NCI-H2196 treated with DMSO at 0.1 percent for 48 hours (cell line): ENCODE results near the gene MED19.
A peak's percentile ranks its signal among the peaks of the same experiment; 100 is the strongest.
"Not testable (repeated sequence)": the region's sequence is repeated elsewhere in the genome, so short reads cannot be mapped to it uniquely, and the experiment has no call there.

Experiments used
- DNase-seq: peaks from one replicate; lab custom pipeline; 2025; ENCODE audit not compliant: unreplicated experiment; lab: John Stamatoyannopoulos, UW

The MED19 gene

DNA sequence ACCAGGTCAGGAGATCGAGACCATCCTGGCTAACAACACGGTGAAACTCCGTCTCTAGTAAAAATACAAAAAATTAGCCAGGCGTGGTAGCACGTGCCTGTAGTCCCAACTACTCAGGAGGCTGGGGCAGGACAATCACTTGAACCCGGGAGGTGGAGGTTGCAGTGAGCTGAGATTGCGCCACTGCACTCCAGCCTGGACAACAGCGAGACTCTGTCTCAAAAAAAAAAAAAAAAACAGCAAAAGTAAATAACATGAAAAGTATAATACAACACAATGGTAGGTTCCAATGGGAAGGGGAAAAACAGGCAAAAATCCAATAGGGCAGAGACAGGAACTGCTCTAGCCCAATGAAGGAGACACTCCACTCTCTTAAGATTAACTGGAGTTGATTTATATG is 6.6 kb downstream of the MED19 start:
- not testable (repeated sequence) for DNase-seq

DNA sequence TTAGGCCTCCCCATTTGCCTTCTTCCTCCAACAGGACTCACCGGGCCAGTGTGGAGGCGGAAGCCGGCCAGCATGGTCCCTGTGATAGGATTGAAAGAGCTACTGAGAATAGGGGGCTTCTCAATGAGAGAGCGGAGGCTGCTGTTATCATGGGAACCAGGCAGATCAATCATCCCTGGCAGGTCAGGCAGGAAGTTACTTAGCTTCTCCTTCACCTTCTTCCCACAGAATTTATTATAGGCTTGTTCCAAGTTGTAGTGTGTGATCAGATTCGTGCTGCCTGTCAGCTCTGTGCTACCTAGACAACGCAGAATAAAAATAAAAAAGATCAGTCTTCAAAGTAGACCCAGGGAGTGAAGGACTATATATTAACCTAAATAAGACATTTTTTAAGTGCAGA is 7.1 kb downstream of the MED19 start:
- no peak for DNase-seq

DNA sequence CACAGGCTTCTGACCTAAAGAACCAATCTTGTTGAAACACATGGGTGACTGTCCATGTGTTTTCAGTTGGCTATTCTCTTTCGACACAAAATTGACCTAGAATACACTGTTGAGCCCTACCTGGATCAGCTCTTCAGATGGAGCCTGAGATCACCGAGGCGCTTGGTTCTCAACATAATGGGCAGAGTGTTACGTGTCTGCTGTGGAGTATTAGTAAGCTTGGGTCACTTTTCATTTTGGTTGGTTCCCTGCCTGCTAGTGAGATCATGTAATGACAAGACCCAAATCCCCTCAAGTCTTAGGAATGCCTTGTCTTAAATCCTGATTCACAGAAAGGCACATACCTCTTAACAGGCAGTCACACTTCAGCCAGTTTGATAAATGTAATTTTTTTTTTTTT is 8.7 kb downstream of the MED19 start:
- DNase-seq: no peak

DNA sequence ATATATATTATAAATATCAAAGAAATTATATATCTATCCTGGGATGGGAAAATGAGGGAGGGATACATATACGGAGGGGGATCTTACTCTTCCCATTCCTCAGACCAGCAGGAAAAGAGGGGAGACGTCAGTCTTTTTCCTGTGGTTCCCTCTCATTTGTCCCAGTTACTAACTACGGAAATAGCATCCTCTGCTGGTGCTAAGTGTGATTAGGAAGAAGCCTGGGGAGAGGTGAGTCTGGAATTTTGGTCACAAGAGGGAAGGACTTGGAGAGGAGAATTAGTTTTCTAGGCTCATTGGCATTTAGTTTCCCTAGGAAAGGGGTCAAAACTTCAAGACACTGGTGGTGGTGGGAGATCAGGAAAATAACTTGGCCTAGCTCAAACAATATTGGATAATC is 11.6 kb downstream of the MED19 start:
- DNase-seq: no peak

DNA sequence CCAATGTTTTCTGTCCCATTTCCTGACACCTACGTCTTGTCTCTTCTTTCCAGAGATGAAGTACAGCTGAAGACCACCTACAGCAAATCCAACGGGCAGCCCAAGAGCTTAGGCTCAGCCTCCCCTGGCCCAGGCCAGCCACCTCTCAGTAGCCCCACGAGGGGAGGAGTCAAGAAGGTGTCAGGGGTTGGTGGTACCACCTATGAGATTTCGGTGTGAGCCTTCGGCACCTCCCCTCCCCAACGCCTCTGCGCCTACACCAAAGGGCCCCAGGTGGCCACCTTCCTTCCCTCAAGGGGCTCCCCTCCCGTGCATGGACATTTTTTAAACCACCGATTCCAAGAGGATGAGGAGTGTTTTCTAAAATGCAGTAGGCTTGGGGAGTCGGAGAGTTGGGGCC is 12.2 kb downstream of the MED19 start:
- DNase-seq: no peak

DNA sequence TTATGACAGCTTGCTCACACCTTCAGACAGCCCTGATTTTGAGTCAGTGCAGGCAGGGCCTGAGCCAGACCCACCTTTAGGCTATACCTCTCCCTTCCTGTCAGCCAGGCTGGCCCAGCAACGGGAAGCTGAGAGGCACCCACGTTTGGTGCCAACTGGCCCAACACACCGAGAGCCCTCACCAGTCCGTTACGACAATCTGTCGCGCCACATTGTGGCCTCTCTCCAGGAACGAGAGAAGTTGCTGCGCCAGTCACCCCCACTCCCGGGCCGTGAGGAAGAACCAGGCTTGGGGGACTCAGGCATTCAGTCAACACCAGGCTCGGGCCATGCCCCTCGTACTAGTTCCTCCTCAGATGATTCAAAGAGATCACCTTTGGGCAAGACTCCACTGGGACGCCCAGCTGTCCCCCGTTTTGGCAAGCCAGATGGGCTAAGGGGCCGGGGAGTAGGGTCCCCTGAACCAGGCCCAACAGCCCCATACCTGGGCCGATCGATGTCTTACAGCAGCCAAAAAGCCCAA is 13.1 kb downstream of the MED19 start:
- no peak for DNase-seq

DNA sequence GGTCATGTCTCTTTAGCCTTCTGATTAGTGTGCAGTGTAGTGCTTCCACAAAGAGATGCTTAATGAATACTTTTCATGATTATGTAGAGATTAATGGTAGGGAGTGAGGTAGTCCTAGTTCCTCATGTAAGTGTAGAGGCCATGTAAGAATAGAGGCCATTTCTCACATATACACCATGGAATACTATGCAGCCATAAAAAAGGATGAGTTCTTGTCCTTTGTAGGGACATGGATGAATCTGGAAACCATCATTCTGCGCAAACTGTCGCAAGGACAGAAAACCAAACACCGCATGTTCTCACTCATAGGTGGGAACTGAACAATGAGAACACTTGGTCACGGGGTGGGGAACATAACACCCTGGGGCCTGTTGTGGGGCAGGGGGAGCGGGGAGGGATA is 21.5 kb downstream of the MED19 start:
- not testable (repeated sequence) for DNase-seq

DNA sequence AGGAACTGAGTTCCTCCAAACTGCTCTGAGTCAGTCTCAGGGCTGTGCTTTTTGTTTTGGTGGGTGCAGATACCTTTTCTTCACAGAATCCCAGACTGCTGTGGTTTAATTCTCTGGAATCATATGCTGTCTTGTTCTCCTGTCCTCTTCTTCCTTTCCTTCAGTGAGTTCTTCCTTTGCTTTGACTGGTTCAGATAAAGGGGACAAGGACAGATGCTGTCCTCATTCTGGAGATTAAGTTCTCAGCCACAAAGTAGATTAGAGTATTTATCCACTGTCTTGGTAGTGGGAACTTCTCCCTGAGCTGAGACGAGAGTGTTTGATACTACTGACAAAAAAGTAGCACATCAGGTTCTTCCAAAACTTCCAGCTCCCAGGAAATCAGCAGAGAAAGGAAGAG is 30.8 kb downstream of the MED19 start:
- DNase-seq: no peak

DNA sequence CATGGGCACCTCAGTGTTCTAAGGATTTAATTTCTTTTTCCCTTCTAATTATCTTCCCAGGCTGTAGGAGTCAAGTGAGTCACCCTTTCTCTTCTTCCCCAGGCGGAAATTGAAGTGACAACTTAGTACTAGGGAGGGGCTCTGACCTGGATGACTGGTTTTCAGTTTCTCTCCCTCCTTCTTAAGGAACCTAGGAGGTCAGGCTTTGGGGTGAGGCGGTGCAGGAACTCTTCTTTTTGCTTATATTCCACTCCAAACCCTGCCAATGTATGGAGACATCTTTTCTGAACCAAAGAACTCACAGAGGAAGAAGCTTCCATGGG is 31.5 kb downstream of the MED19 start:
- no peak for DNase-seq

DNA sequence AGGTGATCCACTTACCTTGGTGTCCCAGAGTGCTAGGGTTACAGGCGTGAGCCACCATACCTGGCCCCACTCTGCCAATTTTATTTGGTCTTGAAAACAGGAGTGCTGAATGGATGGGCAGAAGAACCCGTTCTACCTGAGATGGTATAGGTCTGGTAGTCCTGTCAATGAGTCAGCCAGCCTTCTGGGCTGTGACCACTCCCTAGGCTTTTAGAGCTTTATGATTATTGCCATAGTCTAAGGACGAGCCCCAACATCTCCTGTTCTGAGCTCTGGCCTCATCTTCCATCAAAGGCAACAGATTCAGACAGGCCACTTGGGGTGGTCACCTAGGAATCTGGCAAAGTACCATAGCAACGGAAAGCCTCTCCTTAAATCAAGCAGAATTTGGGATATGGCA is 32.6 kb downstream of the MED19 start:
- no peak for DNase-seq

DNA sequence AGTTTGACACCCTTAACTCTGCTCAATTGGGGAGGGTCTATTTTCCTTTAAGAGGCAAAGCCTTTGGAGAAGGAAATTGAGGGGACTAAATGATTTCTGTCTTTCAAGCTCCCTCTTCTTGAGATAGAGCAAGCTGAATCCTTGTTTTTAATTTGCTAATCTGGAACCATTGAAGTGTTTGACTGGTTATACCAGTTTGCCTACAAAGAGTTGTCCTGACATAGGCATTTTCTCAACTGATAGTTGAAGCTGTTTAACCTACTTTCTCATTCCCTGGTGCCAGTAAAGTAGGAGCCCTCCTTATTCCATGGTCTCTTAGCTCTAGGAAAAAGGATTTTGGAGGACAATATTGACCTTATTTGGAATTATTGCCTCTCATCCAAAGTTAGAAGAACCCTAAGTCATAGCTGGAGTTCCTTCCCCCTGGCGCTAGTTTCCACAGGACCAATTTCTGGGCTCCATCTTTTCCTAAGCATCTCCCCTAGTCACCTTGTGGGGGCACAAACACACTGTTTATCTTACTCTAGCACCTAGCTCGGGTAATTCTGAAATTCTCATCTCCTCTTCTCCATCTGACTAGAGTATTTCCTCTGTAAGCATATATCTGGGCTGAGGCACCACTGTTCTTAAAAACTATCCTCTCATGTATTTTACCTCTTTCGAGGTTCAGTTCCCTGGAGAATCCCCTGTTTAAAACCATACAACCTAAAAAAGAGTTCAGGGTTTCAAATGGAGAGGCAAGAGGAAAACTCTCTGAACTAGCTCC is 36.7 kb downstream of the MED19 start:
- no peak for DNase-seq

DNA sequence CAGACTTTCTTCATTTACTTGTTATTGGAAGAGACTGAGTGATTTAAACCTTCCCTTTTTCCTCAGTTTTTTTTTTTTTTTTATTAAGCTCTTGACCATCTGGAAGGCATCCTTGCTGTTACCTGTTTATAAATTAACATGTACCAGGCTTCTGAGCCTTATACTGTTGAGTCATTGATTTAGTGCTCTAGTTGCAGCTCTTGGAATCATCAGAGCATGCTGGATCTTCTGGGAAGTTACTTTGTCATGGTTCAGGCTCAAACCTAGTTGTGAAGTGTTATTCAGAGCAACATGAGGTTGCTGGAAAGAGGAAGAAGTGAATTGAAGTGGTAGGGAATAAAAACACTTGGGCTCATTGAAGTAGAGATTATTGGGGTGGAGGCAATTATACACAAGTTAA is 37.8 kb downstream of the MED19 start:
- DNase-seq: no peak

DNA sequence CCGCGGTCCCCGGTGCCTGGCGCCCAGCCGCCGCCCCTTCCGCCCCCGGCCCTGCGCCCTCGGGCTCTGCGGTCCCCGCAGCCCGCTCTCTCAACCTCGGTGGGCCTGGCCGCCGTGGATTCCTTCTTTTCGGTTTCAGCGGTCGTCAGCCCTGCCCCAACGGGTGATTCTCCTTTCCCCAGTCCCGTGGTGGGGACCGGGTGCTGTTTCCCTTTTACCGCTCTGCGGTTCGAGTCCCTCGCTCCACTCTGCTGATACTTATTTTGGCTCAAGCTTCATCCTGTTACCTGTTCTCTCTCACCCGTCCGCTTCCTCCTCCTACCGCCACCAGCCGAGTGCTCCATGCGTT is 43.6 kb downstream of the MED19 start:
- no peak for DNase-seq

DNA sequence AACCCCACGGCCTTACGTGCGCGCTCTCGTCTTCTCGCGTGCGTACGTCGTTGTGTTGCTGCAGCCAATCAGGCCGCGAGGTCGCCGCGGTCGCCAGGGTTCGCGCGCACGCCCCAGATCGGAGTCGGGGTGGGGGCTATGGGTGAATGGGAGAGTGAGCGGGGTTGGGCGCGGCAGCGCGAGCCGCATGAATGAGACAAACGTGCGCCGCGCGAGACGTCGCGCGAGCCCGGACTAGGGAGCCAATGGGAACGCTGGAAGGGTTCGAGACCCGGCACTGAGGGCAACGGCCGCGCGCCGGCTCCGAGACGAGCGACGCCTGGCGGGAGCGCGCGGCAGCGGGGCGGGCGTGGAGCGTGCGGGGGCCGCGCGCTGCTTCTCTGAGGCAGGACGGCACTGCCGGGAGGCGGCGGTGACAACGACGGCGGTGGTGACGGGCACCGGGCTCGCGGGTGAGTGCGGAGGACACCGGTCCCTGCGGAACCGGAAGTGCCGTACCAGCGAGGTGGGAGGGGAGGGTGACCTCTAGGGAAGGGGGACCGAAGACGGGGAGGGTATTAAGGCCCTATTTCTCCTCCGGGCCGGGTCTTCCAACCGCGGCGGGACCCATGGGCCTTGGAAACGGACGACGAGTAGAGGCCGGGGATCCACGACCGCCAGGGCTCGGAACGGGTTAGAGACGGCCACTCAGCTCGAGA is 44.1 kb downstream of the MED19 start, which contains the start of gene ZDHHC5:
Gene ZDHHC5, plus strand, starts transcription at position 379 of the 698 bp plus-strand sequence. CDS start 4,977 bp downstream, outside the sequence.
- DNase-seq: peak; percentile 100

DNA sequence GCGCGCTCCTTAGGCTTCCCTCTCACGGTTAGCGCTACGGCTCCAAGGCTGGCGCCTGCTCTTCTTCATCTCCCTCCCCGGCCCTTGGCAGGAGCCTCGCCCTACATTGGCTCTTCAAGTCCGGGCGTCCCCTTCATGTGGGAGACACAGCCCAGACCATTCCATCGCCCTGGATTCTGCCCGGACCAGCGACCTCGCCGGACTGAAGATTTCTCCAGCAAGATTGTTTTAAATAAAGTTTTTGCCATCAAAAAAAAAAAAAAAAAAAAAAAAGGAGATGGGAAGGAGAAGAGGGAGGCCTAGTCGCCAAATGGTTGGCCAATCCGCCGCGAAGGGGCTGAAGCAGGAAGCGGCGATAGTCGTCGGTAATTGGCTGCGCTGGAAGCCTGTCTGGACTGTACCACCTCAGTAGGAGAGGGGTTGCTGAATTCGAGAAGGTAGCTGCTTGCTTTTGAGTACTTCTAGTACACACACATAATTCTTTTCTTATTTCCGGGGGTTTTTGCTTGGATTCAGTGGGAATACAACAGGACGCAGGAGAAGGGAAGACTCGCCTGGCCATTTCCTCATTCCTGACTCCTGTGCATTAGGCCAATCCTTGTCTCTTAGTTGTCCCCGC is 44.8 kb downstream of the MED19 start:
- peak; percentile 97 for DNase-seq

DNA sequence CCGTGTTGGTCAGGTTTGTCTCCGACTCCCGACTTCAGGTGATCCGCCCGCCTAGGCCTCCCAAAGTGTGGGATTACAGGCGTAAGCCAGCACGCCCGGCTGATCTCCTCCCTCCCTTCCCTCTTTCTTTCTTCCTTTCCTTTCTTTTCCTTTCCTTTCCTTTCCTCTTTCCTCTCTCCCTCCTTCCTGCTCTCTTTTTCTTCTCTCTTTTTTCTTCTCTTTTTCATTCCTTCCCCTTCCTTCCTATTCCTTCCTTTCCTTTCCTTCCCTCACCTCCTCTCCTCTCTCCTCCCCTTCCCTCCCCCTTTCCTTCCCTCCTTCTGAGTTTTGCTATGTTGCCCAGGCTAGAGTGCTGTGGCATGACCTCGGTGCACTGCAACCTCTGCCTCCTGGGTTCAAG is 48.0 kb downstream of the MED19 start:
- no peak for DNase-seq

DNA sequence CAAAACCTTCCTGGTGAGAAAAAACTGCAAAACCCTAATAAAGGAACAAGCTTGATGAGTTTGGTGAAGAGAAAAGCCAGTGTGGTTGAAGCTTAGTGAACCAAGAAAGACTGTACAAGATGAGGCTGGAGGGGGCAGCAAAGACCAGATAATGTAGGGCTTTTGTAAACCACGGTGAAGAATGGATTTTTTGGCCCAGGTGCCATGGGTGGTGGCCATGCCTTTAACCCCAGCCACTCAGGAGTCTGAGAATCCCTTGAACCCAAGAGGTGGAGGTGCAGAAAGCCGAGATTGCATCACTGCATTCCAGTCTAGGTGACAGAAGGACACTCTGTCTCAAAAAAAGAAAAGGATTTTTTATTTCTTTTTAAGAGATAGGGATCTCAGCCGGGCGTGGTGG is 49.1 kb downstream of the MED19 start:
- DNase-seq: no peak

DNA sequence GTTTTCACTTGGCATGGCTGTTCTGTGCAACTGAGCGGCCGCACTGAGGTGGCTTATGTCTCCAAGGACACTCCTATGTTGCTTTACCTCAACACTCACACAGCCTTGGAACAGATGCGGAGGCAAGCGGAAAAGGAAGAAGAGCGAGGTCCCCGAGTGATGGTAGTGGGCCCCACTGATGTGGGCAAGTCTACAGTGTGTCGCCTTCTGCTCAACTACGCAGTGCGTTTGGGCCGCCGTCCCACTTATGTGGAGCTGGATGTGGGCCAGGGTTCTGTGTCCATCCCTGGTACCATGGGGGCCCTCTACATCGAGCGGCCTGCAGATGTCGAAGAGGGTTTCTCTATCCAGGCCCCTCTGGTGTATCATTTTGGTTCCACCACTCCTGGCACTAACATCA is 52.3 kb downstream of the MED19 start:
- no peak for DNase-seq

DNA sequence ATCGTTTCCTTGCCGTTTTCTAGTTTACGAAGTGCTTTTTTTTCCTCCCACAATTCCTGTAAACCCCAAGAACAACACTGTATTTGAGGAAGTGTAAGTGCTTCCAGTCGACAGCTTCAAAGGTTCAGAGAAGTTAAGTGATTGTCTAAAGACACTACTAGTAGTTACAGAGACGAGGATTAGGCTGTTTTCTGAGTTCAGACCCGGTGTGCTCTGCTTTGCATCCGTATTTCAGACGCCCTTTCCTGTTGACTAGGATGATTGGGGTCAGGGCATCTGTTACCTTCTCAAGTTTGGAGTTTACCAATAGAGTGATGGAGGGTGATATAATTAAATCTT is 54.0 kb downstream of the MED19 start:
- no peak for DNase-seq

DNA sequence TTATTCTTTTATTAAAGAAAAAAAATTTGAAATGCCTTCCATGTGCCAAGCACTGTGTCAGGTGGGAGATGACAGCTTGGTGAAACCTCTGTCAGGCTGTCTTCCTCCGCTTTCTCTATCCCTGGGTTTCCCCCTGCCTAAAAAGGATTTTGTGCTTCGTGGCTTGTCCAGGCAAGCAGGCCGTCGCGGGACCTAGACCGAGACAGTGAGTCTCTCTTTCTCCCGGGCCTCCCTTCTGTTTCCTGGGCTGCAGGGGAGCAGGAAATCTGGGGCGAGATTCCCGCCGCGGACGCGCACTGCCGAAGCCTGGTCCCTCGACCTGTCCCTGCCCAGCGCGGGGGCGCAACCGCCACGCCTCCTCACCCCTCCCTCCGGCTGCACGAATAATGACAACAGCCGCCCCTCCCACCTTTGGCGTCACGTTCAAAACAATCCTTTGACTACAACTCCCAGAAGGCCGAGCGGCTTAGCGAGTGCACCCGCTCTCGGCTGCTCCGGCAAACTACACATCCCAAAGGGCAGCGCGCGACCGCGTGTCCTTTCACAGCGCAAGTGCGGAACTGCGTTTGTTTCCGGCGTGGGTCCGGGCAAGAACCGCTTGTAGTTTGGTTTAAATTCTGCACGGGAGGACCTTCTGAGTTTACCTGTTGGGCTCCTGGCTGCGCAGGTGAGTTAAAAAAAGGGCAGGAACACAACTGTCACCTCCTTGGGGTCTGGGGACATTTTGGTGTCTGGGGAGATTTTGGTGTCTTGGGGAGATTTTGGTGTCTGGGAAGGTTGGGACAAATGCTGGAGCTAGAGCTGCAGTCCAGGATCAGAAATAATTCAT is 54.6 kb downstream of the MED19 start, which contains the start of gene CLP1:
Gene CLP1, plus strand, starts transcription at position 569 of the 829 bp plus-strand sequence. CDS start 1,715 bp downstream, outside the sequence.
- DNase-seq: peak; percentile 95

DNA sequence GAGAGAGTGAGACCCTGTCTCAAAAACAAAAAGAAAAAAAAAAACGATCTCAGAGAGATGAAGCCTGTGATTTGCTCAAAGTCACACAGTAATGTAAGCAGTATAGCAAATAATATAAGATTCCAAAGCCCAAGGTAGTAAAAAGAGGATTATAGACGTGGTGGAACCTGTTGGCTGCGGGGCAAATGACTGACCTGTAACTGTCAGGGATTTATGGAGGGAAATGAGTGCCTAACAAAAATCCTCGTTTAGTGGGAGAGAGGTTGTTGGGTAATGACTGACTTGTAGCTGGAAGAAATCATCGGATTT is 55.2 kb downstream of the MED19 start:
- DNase-seq: no peak
